Measurements from ENCODE around the gene ABLIM3.

DNA sequence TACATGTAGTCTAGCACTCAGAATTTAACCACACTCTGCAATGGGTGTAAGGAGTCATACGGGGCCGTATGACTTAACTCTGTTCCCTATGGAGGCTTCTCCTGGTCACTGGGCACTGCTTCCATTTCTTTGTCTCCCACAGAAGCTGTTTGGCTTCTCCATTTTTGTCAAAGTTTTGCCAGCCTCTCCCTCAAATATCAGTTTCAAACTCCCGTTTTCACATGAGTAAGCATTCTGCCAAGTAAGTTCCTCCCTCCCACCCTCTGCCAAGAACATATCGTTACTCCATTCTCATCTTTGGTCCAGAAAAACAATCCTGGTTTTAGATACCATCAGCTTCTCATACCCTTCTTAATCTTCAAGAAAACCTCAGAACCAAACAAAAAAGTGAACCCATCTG lies 136.5 kb downstream of the ABLIM3 start:
- TF ChIP-seq, protein P1, sequence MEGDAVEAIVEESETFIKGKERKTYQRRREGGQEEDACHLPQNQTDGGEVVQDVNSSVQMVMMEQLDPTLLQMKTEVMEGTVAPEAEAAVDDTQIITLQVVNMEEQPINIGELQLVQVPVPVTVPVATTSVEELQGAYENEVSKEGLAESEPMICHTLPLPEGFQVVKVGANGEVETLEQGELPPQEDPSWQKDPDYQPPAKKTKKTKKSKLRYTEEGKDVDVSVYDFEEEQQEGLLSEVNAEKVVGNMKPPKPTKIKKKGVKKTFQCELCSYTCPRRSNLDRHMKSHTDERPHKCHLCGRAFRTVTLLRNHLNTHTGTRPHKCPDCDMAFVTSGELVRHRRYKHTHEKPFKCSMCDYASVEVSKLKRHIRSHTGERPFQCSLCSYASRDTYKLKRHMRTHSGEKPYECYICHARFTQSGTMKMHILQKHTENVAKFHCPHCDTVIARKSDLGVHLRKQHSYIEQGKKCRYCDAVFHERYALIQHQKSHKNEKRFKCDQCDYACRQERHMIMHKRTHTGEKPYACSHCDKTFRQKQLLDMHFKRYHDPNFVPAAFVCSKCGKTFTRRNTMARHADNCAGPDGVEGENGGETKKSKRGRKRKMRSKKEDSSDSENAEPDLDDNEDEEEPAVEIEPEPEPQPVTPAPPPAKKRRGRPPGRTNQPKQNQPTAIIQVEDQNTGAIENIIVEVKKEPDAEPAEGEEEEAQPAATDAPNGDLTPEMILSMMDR (IDR thresholded peaks at IDR 0.05; ENCODE audit: insufficient read depth, low read length), result no peak
- TF ChIP-seq POLR2AphosphoS5 (IDR thresholded peaks at IDR 0.05; ENCODE audit: low read depth), result no peak
